OCI-LY3 (cell line): ENCODE measurements around the gene MAMLD1.

Experiments
- H2AFZ ChIP-seq: fragments of 200-600, 300-600 bp; shearing (Covaris generic); 2 replicates; pipeline ENCODE4 v1.6.0; 2014; ENCODE audit warnings: antibody characterized with exemption, low read depth, low read length
- H3K27ac ChIP-seq: fragments of 200-600, 300-600 bp; sonication (generic); 2 replicates; pipeline ENCODE4 v1.5.1; 2014; ENCODE audit warnings: mild to moderate bottlenecking, low read length, moderate library complexity, mixed read lengths
- H3K27me3 ChIP-seq: fragments of 200-600, 300-600 bp; sonication (generic); 2 replicates; pipeline ENCODE4 v1.6.1; 2014; ENCODE audit warnings: low read depth, low read length, mixed read lengths
- H3K36me3 ChIP-seq: fragments of 200-600, 300-600 bp; sonication (generic); replicated peaks from 2 replicates; pipeline ENCODE3; 2014; ENCODE audit warnings: low read depth, low read length, mixed read lengths
- H3K4me1 ChIP-seq: fragments of 300-600, 200-600 bp; sonication (generic); 2 replicates; pipeline ENCODE4 v1.6.1; 2014; ENCODE audit warnings: low read length, mixed read lengths
- H3K4me2 ChIP-seq: fragments of 200-600, 300-600 bp; sonication (generic); 2 replicates; pipeline ENCODE4 v1.6.1; 2014; ENCODE audit warnings: low read length, mixed read lengths
- H3K4me3 ChIP-seq: fragments of 300-600, 200-600 bp; sonication (generic); 2 replicates; pipeline ENCODE4 v1.5.1; 2014; ENCODE audit warnings: antibody characterized with exemption, mild to moderate bottlenecking, low read length, moderate library complexity
- H3K79me2 ChIP-seq: fragments of 300-600, 200-600 bp; shearing (Covaris generic); 2 replicates; pipeline ENCODE4 v1.6.1; 2014; ENCODE audit warnings: mild to moderate bottlenecking, low read length, mixed read lengths
- H3K9ac ChIP-seq: fragments of 300-600, 200-600 bp; shearing (Covaris generic); 2 replicates; pipeline ENCODE4 v1.6.0; 2014; ENCODE audit warnings: mild to moderate bottlenecking, low read length, moderate library complexity
- H3K9me3 ChIP-seq: fragments of 200-600, 300-600 bp; shearing (Covaris generic); 2 replicates; pipeline ENCODE4 v1.6.1; 2014; ENCODE audit warnings: low read length, mixed read lengths; ENCODE audit not compliant: insufficient read depth
- H4K20me1 ChIP-seq: fragments of 200-600, 300-600 bp; sonication (generic); 2 replicates; pipeline ENCODE4 v1.6.1; 2016; ENCODE audit warnings: low read length, mixed read lengths; ENCODE audit not compliant: insufficient read depth
- EZH2phosphoT487 ChIP-seq: fragments of 200-600 bp; shearing (Covaris generic); IDR thresholded peaks from 2 replicates; pipeline ENCODE4 v1.6.1; 2018; ENCODE audit warnings: antibody characterized with exemption, mixed run types, low read depth
- TF ChIP-seq, protein P1 (sequence below): fragments of 200-600, 300-600 bp; sonication (generic); IDR thresholded peaks from 2 replicates; pipeline ENCODE4 v1.5.1; 2014; ENCODE audit warnings: antibody characterized with exemption, low read length, low read depth

MAMLD1 gene

GRCh38 chrX:150414228-150414627 lies 51.1 kb downstream of the MAMLD1 start:
- Histone ChIP-seq H3K36me3 (no peaks in the 10 kb centered on the region), H4K20me1 (no peaks in the 10 kb centered on the region), H3K9me3 (no peaks in the 10 kb centered on the region), H3K9ac (no peak overlapping the region), H2AFZ (no peak overlapping the region), H3K4me2 (no peak overlapping the region), H3K4me3 (no peak overlapping the region), H3K79me2 (no peaks in the 10 kb centered on the region), H3K4me1 (peaks cover 10% of the 10 kb centered on the region), H3K27ac (no peak overlapping the region), H3K27me3 (no peaks in the 10 kb centered on the region)
- no peak for TF ChIP-seq EZH2phosphoT487
- TF ChIP-seq, protein P1, sequence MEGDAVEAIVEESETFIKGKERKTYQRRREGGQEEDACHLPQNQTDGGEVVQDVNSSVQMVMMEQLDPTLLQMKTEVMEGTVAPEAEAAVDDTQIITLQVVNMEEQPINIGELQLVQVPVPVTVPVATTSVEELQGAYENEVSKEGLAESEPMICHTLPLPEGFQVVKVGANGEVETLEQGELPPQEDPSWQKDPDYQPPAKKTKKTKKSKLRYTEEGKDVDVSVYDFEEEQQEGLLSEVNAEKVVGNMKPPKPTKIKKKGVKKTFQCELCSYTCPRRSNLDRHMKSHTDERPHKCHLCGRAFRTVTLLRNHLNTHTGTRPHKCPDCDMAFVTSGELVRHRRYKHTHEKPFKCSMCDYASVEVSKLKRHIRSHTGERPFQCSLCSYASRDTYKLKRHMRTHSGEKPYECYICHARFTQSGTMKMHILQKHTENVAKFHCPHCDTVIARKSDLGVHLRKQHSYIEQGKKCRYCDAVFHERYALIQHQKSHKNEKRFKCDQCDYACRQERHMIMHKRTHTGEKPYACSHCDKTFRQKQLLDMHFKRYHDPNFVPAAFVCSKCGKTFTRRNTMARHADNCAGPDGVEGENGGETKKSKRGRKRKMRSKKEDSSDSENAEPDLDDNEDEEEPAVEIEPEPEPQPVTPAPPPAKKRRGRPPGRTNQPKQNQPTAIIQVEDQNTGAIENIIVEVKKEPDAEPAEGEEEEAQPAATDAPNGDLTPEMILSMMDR: no peak

DNA sequence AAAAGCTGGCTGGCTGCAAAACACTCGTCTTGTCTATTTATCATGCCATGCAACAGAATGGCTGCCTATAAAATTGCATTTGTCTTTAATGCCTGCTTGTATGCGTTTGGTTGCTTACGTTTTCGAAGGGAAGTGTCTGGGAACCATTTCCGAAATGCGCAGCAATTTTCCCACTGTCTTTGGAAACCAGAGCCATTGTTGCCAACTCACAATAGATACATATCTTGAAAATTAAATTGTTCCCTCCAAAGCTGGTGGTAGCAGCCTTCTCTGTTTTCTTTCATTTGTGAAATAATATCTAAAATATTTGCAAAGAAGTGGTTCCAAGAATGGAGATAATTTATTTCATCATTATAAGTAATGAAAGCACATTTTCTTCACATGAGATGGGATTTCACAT lies 53.4 kb downstream of the MAMLD1 start:
- TF ChIP-seq EZH2phosphoT487: no peak
- TF ChIP-seq, protein P1: no peak
- Histone ChIP-seq H3K4me1 (peaks cover 10% of the 10 kb centered on the region), H3K9ac (no peak overlapping the region)

GRCh38 chrX:150421816-150422215 lies 58.7 kb downstream of the MAMLD1 start:
- Histone ChIP-seq H2AFZ (no peak overlapping the region), H3K27me3 (no peaks in the 10 kb centered on the region), H3K27ac (no peak overlapping the region), H3K4me2 (no peak overlapping the region), H3K4me1 (no peaks in the 10 kb centered on the region), H3K79me2 (no peaks in the 10 kb centered on the region), H3K9me3 (no peaks in the 10 kb centered on the region), H4K20me1 (no peaks in the 10 kb centered on the region), H3K9ac (no peak overlapping the region), H3K4me3 (no peak overlapping the region), H3K36me3 (no peaks in the 10 kb centered on the region)
- no peak for TF ChIP-seq EZH2phosphoT487
- TF ChIP-seq, protein P1: no peak

More for the DNA sequence above, 53.4 kb downstream of the MAMLD1 start:
- Histone ChIP-seq H3K9me3 (no peaks in the 10 kb centered on the region), H3K27ac (no peak overlapping the region), H3K27me3 (no peaks in the 10 kb centered on the region), H3K79me2 (no peaks in the 10 kb centered on the region), H3K36me3 (no peaks in the 10 kb centered on the region), H3K4me2 (no peak overlapping the region), H4K20me1 (no peaks in the 10 kb centered on the region), H3K4me3 (no peak overlapping the region), H2AFZ (no peak overlapping the region)

DNA sequence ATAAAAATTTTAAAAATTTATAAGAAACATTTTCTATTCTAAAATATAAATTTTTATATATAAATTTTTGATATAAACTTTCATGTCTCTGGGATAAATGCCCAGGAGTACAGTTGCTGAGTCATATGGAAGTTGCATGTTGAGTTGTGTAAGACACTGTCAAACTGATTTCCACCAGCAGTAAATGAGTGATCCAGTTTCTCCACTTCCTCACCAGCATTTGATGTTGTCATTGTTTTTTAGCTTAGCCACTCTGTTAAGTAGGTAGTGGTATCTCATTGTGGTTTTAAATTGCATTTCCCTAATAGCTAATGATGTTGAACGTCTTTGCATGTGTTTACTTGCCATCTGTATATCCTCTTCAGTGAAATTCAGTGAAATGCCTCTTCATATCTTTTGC lies 66.5 kb downstream of the MAMLD1 start:
- Histone ChIP-seq H3K9ac (no peak overlapping the region), H3K4me2 (no peak overlapping the region), H3K79me2 (no peaks in the 10 kb centered on the region), H2AFZ (no peak overlapping the region), H4K20me1 (no peaks in the 10 kb centered on the region), H3K36me3 (no peaks in the 10 kb centered on the region), H3K4me1 (0 out of 2 replicates have a peak, but pooled peaks cover 2% of the 10 kb centered on the region), H3K9me3 (no peaks in the 10 kb centered on the region), H3K27ac (no peak overlapping the region), H3K4me3 (no peak overlapping the region), H3K27me3 (no peaks in the 10 kb centered on the region)
- TF ChIP-seq, protein P1: no peak
- no peak for TF ChIP-seq EZH2phosphoT487
